Stimulated activated effector memory CD8-positive, alpha-beta T cell treated with anti-CD3 and anti-CD28 coated beads, Interleukin-12 subunit alpha, Interleukin-12 subunit beta, amount 100 ng/mL, for 72 hours (primary cell): ENCODE results near the gene ACVRL1.

ENCODE experiments used
- ATAC-seq: fragments of 150-1000 bp; cut with Tn5 transposase; 2 replicates; pipeline ENCODE4 v1.10.0; 2021
- DNase-seq, 2 donors: peaks; one replicate each; pipeline ENCODE4 v3.0.0; 2021 to 2022; ENCODE audit warnings: low spot score in 2 of 2
- H3K27ac Mint-ChIP-seq: one replicate; pipeline ENCODE4 v1.8.0; 2022; ENCODE audit warnings: mild to moderate bottlenecking, mixed read lengths
- H3K36me3 Mint-ChIP-seq: one replicate; pipeline ENCODE4 v1.8.0; 2022; ENCODE audit warnings: mild to moderate bottlenecking, mixed read lengths
- H3K4me1 Mint-ChIP-seq: one replicate; pipeline ENCODE4 v1.8.0; 2022; ENCODE audit warnings: mixed read lengths
- H3K4me3 Mint-ChIP-seq: one replicate; pipeline ENCODE4 v1.8.0; 2022; ENCODE audit warnings: mild to moderate bottlenecking, mixed read lengths
- H3K9me3 Mint-ChIP-seq: one replicate; pipeline ENCODE4 v1.8.0; 2022; ENCODE audit warnings: mixed read lengths

ACVRL1 gene

DNA sequence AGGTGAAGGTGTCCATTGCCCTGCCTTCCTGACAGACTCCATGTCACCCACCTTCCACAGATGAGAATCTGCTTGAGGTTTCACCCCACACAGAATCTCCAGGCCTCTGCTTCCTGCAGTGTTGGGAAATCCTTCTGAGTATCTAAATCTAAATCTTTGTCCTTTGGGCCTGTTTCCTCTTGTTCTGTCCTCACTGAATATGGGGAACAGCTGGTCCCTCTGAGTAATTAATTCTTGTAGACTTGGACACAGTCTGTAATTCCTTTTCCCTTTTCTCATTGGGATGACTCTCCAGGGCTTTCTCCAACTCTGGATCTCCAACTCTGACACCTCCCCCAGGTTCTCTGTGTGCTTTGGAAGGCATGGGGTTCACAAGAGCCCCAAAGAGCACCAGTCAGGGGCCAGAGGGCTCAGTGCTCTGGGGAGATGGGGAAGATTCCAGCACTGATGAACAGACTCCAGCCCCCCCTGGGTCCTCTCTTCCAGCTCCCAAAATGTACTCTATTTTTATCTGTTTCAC lies 2.3 kb upstream of the ACVRL1 start:
- no peak for ATAC-seq
- H3K4me3 Mint-ChIP-seq = no peak overlapping the region
- no peaks in the 10 kb centered on the region for H3K9me3 Mint-ChIP-seq

DNA sequence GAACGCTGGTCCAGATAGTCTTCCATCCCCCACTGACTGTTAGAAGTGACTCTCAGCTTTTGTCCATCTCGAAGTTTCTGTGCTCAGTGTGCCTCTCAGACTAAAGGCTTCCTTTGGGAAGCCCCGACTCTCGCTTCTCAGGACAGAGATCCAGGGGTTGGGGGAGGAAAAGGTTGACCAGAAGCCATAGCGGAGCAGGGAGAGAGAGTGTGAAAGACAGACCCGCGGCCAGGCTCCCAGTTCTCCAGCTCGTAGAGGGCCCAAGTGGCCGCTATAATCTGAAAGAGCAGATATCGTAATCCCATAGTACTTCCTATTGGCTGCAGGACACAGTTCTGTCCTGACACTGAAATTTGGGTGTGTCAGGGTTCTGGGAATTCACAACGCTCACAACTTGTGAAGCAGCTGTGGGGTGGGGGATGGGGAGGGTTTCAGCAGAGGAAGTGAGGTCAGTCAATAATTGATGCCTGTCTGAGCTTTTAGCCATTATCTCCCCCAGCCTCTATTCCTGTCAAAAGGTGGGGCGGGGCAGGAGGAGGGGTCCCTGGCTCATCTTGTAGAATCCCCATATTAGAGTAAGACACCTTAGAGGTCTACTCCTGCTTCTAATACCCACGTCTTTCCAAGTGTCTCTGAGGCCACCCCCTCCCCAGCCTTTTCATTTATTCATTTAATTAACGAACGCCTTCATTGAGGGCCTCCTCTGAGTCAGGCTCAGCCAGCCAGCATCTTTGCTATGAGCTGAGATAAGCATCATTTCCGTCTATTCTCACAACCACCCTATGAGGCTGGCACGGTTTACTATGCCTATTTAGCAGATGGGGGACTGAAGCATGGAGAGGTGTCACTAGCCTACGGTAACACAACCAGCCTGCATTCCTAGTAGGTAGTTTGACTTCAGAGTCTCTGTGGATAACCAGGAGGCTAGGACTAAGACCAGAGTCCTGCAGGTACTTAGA lies 1.6 kb upstream of the ACVRL1 start:
- ATAC-seq (no peak), DNase-seq (no peak)
- H3K36me3 Mint-ChIP-seq = no peaks in the 10 kb centered on the region
- H3K4me3 Mint-ChIP-seq = no peak overlapping the region
- H3K4me1 Mint-ChIP-seq = no peaks in the 10 kb centered on the region
- no peaks in the 10 kb centered on the region for H3K9me3 Mint-ChIP-seq
- no peak overlapping the region for H3K27ac Mint-ChIP-seq

More for the DNA sequence above, 2.3 kb upstream of the ACVRL1 start:
- H3K36me3 Mint-ChIP-seq = no peaks in the 10 kb centered on the region
- H3K27ac Mint-ChIP-seq = no peak overlapping the region
- DNase-seq = no peak
- H3K4me1 Mint-ChIP-seq = no peaks in the 10 kb centered on the region

GRCh38 chr12:51906430-51907082 lies 748 bp upstream of the ACVRL1 start:
- H3K9me3 Mint-ChIP-seq = no peaks in the 10 kb centered on the region
- no peak for DNase-seq
- no peak overlapping the region for H3K4me3 Mint-ChIP-seq
- H3K27ac Mint-ChIP-seq = no peak overlapping the region
- H3K4me1 Mint-ChIP-seq = no peaks in the 10 kb centered on the region
- no peak for ATAC-seq
- H3K36me3 Mint-ChIP-seq = no peaks in the 10 kb centered on the region

DNA sequence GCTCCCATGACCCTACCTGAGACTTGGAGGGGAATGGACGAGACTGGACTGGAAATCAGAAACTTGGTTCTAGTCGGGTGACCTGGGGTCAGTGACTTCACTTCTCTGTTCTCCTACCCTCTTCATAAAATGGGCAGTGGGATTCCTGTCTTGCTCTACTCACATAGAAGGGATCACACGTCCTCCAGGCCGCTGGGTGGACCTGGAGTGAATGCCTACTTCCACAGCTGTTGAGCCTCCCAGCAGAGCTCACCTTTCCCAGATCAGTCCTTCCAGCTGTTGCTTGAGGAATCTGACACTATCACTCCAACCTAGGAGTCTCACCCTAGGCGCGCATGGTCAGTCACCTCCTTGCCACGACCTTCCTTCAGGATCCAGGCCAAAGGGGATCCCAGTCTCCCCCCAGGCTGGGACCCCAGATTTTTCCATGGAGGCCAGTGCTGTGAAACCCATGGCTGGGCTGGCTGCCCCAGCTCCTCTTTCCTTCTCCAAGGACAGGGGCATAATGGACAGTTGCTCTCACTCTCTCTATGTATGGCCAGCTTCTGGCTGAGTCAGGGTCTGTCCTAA lies 637 bp downstream of the ACVRL1 start:
- Mint-ChIP-seq H3K36me3 (no peaks in the 10 kb centered on the region), H3K4me1 (no peaks in the 10 kb centered on the region), H3K4me3 (no peak overlapping the region), H3K27ac (no peak overlapping the region), H3K9me3 (no peaks in the 10 kb centered on the region)
- DNase-seq = no peak
- no peak for ATAC-seq

DNA sequence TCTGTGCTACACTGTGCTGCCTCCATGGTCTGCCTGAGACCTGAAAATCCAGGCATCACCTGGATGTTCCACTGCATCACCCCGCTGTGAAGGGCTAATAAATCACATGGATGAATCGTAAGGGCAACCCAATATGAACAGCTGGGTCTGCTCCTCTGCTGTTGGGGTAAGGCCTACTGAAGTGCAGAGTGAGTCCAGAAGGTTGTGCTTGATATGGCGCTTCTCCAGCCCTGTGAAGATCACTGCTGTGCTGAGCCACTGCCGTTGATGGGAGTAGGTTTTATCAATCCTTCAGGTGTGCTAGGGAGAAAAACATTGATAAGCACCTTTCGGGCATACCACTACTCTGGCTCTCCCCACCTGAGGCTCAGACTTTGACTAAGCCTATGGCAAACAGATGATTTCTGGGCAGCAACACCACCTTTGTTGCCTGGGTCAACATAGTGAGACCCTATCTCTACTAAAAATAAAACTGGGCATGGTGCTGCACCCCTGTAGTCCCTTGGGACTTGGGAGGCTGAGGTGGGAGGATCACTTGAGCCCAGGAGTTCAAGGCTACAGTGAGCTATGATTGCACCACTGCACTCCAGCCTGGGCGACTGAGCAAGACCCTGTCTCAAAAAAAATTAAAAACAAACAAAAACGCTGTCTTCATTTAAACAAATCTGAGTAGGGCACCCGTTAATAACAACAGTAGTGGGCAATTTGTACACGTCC lies 1.7 kb downstream of the ACVRL1 start:
- no peak overlapping the region for H3K27ac Mint-ChIP-seq
- ATAC-seq = no peak
- no peaks in the 10 kb centered on the region for H3K36me3 Mint-ChIP-seq
- DNase-seq = no peak
- H3K9me3 Mint-ChIP-seq = no peaks in the 10 kb centered on the region
- H3K4me3 Mint-ChIP-seq = no peak overlapping the region
- no peaks in the 10 kb centered on the region for H3K4me1 Mint-ChIP-seq

- Mint-ChIP-seq H3K4me1 (no peaks in the 10 kb centered on the region), H3K27ac (no peak overlapping the region), H3K4me3 (no peak overlapping the region), H3K36me3 (no peaks in the 10 kb centered on the region), H3K9me3 (no peaks in the 10 kb centered on the region)
- DNase-seq (no peak), ATAC-seq (no peak)
These were observed 2.9 kb downstream of the ACVRL1 start for GRCh38 chr12:51910168-51910567.

- Mint-ChIP-seq H3K4me1 (no peaks in the 10 kb centered on the region), H3K27ac (no peak overlapping the region), H3K4me3 (no peak overlapping the region), H3K36me3 (no peaks in the 10 kb centered on the region), H3K9me3 (no peaks in the 10 kb centered on the region)
- no peak for DNase-seq
- ATAC-seq = no peak
These were observed 3.4 kb downstream of the ACVRL1 start for GRCh38 chr12:51910691-51911090.

- DNase-seq = no peak
- Mint-ChIP-seq H3K27ac (no peak overlapping the region), H3K4me3 (no peak overlapping the region), H3K36me3 (no peaks in the 10 kb centered on the region), H3K4me1 (no peaks in the 10 kb centered on the region), H3K9me3 (no peaks in the 10 kb centered on the region)
- ATAC-seq = no peak
These were observed 4.0 kb downstream of the ACVRL1 start for GRCh38 chr12:51911307-51911706.

DNA sequence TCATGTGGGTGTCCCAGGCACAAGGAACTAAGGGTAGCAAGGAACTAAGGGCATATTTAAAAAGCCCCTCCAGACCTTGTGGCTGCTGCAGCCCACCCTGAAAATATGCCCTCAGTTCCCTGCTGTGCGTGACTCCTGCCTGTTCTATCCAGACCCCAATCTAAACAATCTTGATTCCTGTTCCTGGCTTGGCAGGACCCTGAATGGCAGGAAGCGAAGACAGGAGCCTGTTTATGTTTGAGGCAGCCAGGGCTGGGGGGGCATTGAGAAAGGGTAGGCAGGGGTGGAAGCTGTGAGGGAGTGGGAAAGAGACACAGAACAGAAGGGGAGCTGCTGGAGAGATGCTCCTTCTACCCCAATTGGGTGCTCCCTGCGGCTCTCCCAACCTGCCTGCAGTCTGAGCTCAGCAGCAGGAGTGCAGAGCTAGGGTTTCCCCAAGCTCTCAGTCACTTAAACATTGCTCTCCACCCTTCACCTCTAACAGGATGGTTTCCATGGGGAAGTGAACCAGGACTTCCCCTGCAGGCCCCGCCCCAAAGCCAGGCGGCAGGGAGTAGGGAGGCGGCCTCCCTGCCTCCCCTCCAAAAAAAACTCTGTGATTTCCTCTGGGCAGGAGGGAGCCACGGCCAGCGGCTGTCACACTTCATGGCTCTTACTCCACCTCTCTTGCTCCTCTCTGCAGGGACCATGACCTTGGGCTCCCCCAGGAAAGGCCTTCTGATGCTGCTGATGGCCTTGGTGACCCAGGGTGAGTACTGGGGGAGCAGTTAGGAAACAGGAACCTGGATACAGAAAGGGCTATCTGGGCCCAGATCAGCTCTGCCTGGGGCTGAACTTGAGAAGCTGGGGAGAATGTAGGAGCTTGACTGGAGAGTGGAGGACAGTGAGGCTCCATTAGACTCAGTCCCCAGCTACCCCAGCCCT lies 4.7 kb downstream of the ACVRL1 start:
- no peaks in the 10 kb centered on the region for H3K4me1 Mint-ChIP-seq
- H3K9me3 Mint-ChIP-seq = no peaks in the 10 kb centered on the region
- ATAC-seq = no peak
- no peak overlapping the region for H3K27ac Mint-ChIP-seq
- no peak overlapping the region for H3K4me3 Mint-ChIP-seq
- no peak for DNase-seq
- no peaks in the 10 kb centered on the region for H3K36me3 Mint-ChIP-seq

DNA sequence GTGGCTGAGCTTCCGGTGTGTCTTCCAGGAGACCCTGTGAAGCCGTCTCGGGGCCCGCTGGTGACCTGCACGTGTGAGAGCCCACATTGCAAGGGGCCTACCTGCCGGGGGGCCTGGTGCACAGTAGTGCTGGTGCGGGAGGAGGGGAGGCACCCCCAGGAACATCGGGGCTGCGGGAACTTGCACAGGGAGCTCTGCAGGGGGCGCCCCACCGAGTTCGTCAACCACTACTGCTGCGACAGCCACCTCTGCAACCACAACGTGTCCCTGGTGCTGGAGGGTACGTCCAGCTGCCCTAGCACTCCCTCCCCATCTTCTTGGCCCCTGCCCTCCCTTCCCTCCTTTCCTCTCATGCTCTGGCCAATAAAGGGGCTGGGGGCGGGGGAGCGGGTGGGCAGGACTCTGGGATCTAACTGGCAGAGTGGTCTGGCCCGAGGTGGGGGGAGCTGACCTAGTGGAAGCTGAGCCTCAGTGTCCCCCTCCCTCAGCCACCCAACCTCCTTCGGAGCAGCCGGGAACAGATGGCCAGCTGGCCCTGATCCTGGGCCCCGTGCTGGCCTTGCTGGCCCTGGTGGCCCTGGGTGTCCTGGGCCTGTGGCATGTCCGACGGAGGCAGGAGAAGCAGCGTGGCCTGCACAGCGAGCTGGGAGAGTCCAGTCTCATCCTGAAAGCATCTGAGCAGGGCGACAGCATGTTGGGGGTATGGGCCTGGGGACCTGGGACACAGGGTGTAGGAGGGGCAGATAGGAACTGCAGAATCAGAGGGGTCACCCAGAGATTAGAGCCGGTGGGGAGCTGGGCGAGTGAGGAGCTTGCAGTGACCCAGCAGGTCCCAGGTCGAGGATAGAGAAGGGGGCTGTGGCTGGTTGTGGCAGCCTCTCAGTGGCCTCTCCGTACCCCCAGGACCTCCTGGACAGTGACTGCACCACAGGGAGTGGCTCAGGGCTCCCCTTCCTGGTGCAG lies 6.0 kb downstream of the ACVRL1 start:
- ATAC-seq (no peak), DNase-seq (no peak)
- no peaks in the 10 kb centered on the region for H3K4me1 Mint-ChIP-seq
- no peak overlapping the region for H3K27ac Mint-ChIP-seq
- no peaks in the 10 kb centered on the region for H3K36me3 Mint-ChIP-seq
- H3K4me3 Mint-ChIP-seq = no peak overlapping the region
- no peaks in the 10 kb centered on the region for H3K9me3 Mint-ChIP-seq

GRCh38 chr12:51914034-51914923 lies 7.0 kb downstream of the ACVRL1 start:
- H3K4me3 Mint-ChIP-seq = no peak overlapping the region
- ATAC-seq (no peak), DNase-seq (no peak)
- H3K9me3 Mint-ChIP-seq = no peaks in the 10 kb centered on the region
- no peaks in the 10 kb centered on the region for H3K36me3 Mint-ChIP-seq
- H3K4me1 Mint-ChIP-seq = no peaks in the 10 kb centered on the region
- no peak overlapping the region for H3K27ac Mint-ChIP-seq

DNA sequence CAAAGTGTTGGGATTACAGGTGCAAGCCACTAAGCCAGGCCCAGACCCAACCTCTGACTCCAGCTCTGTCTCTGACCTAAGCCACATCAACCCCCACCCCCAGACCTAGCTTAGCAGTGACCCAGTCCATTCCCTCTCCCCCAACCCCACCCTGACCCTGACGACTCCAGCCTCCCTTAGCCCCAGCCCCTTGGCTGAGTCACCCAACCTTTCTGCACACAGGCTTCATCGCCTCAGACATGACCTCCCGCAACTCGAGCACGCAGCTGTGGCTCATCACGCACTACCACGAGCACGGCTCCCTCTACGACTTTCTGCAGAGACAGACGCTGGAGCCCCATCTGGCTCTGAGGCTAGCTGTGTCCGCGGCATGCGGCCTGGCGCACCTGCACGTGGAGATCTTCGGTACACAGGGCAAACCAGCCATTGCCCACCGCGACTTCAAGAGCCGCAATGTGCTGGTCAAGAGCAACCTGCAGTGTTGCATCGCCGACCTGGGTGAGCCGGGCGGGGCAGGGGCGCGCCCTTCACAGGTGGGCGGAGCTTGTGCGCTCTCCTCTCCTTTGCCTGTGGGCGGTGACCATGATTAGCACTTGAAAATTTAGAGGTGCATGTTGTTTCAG lies 7.8 kb downstream of the ACVRL1 start:
- DNase-seq (no peak), ATAC-seq (no peak)
- Mint-ChIP-seq H3K4me3 (no peak overlapping the region), H3K36me3 (no peaks in the 10 kb centered on the region), H3K4me1 (no peaks in the 10 kb centered on the region), H3K27ac (no peak overlapping the region), H3K9me3 (no peaks in the 10 kb centered on the region)
